Lower lobe of right lung (tissue), 2 donors: ENCODE results near the gene ACO2. TPM values are rescaled to one million over a fixed set of nuclear protein-coding genes. Genes with fewer than 3 reads are reported as not detected.

Experiments
- ATAC-seq, 2 donors: fragments of 200-7000 bp; cut with Tn5 transposase; one replicate each; pipeline ENCODE4 v1.9.1; 2020 to 2022; ENCODE audit warnings: mild to moderate bottlenecking in 2 of 2, moderate library complexity in 2 of 2
- DNase-seq: peaks from one replicate; pipeline ENCODE4 v3.0.0-alpha.2; 2020
- H3K27ac ChIP-seq: fragments of 200-600 bp; one replicate; pipeline ENCODE4 v1.8.0; 2022
- H3K27me3 ChIP-seq: fragments of 200-600 bp; one replicate; pipeline ENCODE4 v1.8.0; 2022; ENCODE audit warnings: low read depth
- H3K36me3 ChIP-seq: fragments of 200-600 bp; one replicate; pipeline ENCODE4 v1.8.0; 2022; ENCODE audit warnings: mild to moderate bottlenecking
- H3K4me1 ChIP-seq: fragments of 200-600 bp; one replicate; pipeline ENCODE4 v1.8.0; 2022
- H3K4me3 ChIP-seq: fragments of 200-600 bp; one replicate; pipeline ENCODE4 v1.8.0; 2022; ENCODE audit warnings: mild to moderate bottlenecking
- H3K9me3 ChIP-seq: fragments of 200-600 bp; one replicate; pipeline ENCODE4 v1.8.0; 2022
- intact Hi-C: fragments of 100-400 bp; cut with DNase I; formaldehyde crosslinking; loops from one replicate; pipeline ENCODE4 v1.11.0; 2022
- total RNA-seq: library from RNA; stranded (reverse); fragmentation: NEBNext Ultra II Directional; extraction: Animal tissue kit (Norgen Biotek cat#: 25700); gene quantifications from one replicate; pipeline ENCODE4 v1.2.1, GENCODE V29; 2021
- TF ChIP-seq, protein P1 (sequence below): fragments of 200-600 bp; IDR thresholded peaks from one replicate; pipeline ENCODE4 v1.8.0; 2022; ENCODE audit warnings: antibody characterized with exemption, mild to moderate bottlenecking
- donor health status: DM: no; HTN: yes; CAD: no; lungs with severe emphysema.

ACO2 gene
- total RNA-seq, 1 donor from 2014 or later = 77.7 TPM

DNA sequence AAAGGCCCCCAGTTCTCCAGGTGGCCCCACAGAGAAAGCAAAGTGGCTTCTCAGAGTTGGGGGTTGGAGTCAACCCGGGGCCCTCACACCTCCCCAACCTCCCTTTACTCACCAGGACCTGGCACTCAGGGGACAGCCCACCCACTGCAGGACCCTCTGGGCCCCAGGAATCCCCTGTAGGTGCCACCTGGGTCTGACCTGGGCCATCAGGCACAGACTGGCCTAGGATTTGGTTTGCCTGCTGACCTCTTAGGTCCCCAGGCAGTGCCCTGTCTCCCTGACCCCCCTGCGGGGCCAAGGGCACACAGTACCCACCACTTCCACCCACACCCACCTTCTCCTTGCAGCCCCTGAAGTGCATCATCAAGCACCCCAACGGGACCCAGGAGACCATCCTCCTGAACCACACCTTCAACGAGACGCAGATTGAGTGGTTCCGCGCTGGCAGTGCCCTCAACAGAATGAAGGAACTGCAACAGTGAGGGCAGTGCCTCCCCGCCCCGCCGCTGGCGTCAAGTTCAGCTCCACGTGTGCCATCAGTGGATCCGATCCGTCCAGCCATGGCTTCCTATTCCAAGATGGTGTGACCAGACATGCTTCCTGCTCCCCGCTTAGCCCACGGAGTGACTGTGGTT is 59.3 kb downstream of the ACO2 start:
- TF ChIP-seq, protein P1, sequence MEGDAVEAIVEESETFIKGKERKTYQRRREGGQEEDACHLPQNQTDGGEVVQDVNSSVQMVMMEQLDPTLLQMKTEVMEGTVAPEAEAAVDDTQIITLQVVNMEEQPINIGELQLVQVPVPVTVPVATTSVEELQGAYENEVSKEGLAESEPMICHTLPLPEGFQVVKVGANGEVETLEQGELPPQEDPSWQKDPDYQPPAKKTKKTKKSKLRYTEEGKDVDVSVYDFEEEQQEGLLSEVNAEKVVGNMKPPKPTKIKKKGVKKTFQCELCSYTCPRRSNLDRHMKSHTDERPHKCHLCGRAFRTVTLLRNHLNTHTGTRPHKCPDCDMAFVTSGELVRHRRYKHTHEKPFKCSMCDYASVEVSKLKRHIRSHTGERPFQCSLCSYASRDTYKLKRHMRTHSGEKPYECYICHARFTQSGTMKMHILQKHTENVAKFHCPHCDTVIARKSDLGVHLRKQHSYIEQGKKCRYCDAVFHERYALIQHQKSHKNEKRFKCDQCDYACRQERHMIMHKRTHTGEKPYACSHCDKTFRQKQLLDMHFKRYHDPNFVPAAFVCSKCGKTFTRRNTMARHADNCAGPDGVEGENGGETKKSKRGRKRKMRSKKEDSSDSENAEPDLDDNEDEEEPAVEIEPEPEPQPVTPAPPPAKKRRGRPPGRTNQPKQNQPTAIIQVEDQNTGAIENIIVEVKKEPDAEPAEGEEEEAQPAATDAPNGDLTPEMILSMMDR = no peak
- DNase-seq (no peak), ATAC-seq (no peak)
- Histone ChIP-seq H3K27ac (no peak overlapping the region), H3K27me3 (no peaks in the 10 kb centered on the region), H3K36me3 (peaks cover 95% of the 10 kb centered on the region), H3K4me1 (peaks cover 33% of the 10 kb centered on the region), H3K9me3 (no peaks in the 10 kb centered on the region), H3K4me3 (no peak overlapping the region)
- intact Hi-C loops = no loop called here

DNA sequence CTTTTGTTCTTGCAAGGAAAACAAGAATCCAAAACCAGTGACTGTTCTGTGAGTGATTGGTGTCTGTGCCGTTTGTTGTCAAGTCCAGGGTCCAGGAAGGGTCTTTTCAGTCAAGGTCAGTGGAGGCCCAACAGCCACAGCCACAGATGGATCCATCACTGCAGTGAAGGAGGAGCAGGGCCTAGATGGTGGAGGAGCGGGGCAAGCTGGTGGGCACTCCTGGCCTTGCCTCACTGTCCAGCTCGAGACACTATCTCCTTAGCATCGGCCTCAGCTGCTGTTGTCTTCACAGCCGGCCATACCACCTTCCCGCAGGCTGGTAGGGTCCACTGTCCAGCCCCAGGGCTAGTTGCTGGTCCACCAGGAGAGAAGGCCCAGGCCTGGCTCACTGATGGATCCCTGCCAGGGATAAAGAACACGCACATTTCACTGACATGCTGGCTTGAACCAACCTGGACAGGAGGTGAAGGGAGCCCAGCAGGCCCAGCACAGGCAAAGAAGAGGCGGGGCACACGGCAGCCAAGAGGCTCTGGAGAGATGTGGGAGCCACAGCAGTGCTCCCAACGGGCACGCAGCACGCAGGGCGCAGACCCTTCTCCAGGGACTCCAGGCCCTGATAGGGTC is 60.1 kb downstream of the ACO2 start:
- Histone ChIP-seq H3K36me3 (peaks cover 88% of the 10 kb centered on the region), H3K9me3 (no peaks in the 10 kb centered on the region), H3K4me3 (no peak overlapping the region), H3K27ac (no peak overlapping the region), H3K27me3 (no peaks in the 10 kb centered on the region), H3K4me1 (peaks cover 25% of the 10 kb centered on the region)
- no peak for ATAC-seq
- intact Hi-C loops = no loop called here
- no peak for DNase-seq
- TF ChIP-seq, protein P1 = no peak

DNA sequence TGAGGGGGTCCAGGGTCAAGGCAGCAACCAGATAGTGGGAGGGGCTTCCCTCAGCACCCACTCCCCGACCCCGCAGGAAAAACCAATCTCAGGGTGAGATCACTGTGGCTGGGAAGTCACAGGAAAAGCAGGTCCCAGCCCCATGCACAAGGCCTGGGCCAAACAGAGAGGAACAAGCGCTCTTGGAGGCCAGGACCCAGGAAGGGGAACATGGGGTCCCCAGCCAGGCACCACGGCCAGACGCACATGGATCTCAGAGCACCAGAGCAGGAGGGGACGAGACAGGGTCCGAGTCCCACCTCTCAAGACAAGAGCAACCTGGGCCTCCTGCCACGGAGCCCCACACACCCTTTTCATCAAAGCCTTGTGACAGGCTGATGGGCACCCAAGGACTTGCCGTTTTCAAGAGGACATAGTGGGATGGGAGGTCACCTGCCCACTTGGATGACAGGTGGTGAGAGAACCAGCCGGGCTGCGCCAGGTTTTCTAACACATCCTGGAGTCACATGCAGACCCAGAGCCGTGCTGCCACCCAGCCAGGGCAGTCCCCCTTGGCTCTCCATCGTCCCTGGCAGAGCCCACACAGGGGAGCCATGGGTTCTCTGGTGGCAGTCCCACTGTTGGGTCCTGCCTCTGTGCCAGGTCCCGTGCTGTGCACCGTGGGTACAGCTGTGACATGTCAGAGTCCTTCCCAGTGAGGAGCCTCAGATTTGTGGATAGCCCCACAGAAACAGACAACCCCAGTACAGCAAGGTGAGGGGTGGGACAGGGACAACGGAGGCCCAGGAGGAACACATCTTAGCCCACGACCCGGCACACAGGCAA is 62.2 kb downstream of the ACO2 start:
- Histone ChIP-seq H3K36me3 (peaks cover 75% of the 10 kb centered on the region), H3K27me3 (no peaks in the 10 kb centered on the region), H3K27ac (no peak overlapping the region), H3K4me1 (peaks cover 6% of the 10 kb centered on the region), H3K4me3 (no peak overlapping the region), H3K9me3 (no peaks in the 10 kb centered on the region)
- no peak for ATAC-seq
- DNase-seq = no peak
- intact Hi-C loops = no loop called here
- TF ChIP-seq, protein P1 = no peak

DNA sequence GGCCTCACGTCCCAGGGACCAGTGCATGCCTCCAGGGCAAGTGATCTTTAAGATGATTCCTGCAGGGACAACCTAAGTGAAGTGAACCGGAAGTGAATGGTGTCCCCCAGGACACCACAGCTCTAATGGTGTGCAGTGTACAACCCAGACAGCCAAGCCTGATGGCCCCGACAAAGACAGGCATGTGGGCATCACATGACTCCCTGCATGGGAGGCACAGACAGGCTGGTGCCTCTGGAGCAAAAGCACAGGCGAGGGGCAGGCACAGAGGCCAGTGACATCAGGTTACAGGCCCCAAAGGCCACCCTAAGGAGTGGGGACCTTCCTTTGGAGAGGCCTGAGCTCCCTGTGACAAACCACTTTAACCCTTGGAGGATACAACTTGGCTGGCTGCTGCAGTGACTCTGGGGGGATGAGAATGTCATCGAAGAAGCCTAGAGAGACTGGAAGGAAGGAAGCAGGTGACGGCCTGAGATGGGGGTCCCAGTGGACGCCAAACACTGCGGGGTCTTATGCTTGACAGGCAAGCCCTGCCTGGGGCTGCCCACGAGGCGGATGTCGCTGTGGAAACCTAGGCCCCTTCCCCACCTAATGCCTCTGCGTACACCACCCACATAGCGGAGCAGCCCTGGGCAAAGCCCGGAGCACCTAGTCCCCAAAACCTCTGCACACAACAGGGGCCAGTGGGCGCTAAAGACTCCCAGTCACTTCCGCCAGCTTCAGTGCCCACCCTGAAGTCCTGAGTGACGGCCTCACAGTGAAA is 63.0 kb downstream of the ACO2 start:
- Histone ChIP-seq H3K27ac (peak overlapping the region; percentile 18), H3K9me3 (no peaks in the 10 kb centered on the region), H3K4me1 (no peaks in the 10 kb centered on the region), H3K36me3 (peaks cover 74% of the 10 kb centered on the region), H3K27me3 (no peaks in the 10 kb centered on the region), H3K4me3 (no peak overlapping the region)
- no peak for DNase-seq
- TF ChIP-seq, protein P1 = no peak
- intact Hi-C loops = no loop called here
- ATAC-seq = peak in 1 of 2 donors; percentile 1
